IPS-18c (cell line): Measurements from ENCODE around the gene WASL.

Experiments used
- H3K4me3 ChIP-seq: 2 replicates; pipeline ENCODE4 v1.7.0; 2013; ENCODE audit warnings: low read depth, mild to moderate bottlenecking, low read length, moderate library complexity; ENCODE audit not compliant: insufficient read depth
- H3K9me3 ChIP-seq: one replicate; pipeline ENCODE4 v1.6.1; 2013; ENCODE audit warnings: mild to moderate bottlenecking, low read length, moderate library complexity; ENCODE audit not compliant: control insufficient read depth, insufficient read depth

The WASL gene

DNA sequence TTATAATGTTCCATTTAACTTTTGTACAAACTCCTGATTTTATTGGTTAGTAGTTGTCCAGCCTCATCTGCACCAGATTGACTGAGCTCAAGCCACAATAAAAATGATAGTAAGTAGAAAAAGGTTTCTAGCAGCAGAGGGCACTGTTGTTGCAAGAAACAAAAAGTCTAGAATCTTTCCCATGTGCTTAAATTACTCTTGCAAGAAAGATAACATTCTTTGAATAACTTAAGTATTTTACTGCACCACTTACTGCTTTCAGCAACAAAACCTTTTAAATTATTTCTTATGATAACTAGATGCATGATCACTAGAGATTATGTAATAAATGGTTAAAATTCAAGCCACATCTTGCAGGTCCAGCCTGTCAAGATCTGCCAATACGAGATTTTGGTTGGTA lies 66.1 kb downstream of the WASL start:
- H3K9me3 ChIP-seq, result no peaks in the 10 kb centered on the region
- no peak overlapping the region for H3K4me3 ChIP-seq

GRCh38 chr7:123681561-123681960 lies 67.2 kb downstream of the WASL start:
- Histone ChIP-seq H3K4me3 (no peak overlapping the region), H3K9me3 (no peaks in the 10 kb centered on the region)

DNA sequence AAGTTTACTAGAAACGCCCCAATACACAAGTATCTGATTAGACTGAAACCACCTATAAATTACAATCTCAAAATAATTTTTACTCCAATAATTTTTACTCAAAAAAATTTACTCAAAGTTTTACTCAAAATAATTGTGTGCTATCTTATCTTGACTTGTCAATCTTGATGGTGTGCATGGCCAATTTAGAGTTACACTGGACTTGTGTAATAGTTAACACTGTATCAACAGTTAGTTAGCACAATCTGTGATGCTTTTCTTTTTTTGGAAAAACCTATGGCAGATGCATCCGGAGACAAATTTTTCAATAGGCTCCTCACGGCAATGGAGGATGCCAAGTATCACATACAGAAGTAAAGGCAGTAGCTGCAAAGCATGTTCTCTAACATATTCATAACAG lies 68.2 kb downstream of the WASL start:
- no peaks in the 10 kb centered on the region for H3K9me3 ChIP-seq
- H3K4me3 ChIP-seq, result no peak overlapping the region

GRCh38 chr7:123679614-123680013 lies 69.2 kb downstream of the WASL start:
- H3K4me3 ChIP-seq, result no peak overlapping the region
- H3K9me3 ChIP-seq, result no peaks in the 10 kb centered on the region

GRCh38 chr7:123677061-123677715 lies 71.6 kb downstream of the WASL start:
- H3K4me3 ChIP-seq, result no peak overlapping the region
- H3K9me3 ChIP-seq, result no peaks in the 10 kb centered on the region

- no peak overlapping the region for H3K4me3 ChIP-seq
These were observed 73.7 kb downstream of the WASL start for GRCh38 chr7:123675181-123675473.

GRCh38 chr7:123674399-123675180 lies 74.2 kb downstream of the WASL start:
- H3K4me3 ChIP-seq, result no peak overlapping the region
- H3K9me3 ChIP-seq, result no peaks in the 10 kb centered on the region

More at GRCh38 chr7:123675181-123675473, 73.7 kb downstream of the WASL start:
- no peaks in the 10 kb centered on the region for H3K9me3 ChIP-seq

DNA sequence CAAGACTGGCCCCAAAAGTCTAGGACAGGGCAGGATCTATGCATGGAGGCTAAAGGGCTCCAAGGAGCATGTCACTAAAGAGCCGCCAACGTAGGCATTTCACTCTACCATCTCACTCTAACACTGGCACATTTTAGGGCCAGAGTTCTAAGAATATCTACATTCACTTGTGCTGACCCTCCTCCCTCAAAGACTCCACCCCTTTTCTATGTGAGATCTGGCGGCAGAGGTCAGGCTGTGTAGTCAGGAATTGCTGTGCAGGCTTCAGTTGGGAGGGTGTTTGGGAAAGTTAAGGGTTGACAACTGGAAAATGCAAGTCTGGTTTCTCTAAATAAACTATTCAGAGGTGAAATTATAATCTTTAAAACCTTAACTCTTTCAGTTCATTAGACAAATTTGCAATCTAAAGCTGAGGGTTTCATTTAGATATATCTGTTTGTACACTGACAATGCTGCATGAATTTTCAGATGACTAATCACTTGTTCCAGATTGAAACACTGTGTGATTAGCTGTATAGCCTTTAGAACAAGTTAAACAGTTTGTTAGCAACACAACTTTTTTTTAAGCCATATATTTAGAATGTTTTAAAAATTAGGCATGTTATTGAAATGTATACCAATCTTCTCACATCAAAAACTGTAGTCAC lies 74.9 kb downstream of the WASL start:
- Histone ChIP-seq H3K4me3 (no peak overlapping the region), H3K9me3 (no peaks in the 10 kb centered on the region)

GRCh38 chr7:123673137-123673732 lies 75.6 kb downstream of the WASL start:
- Histone ChIP-seq H3K4me3 (no peak overlapping the region), H3K9me3 (no peaks in the 10 kb centered on the region)

GRCh38 chr7:123669485-123669884 lies 79.3 kb downstream of the WASL start:
- Histone ChIP-seq H3K9me3 (no peaks in the 10 kb centered on the region), H3K4me3 (no peak overlapping the region)

GRCh38 chr7:123666492-123666891 lies 82.3 kb downstream of the WASL start:
- H3K9me3 ChIP-seq, result no peaks in the 10 kb centered on the region

GRCh38 chr7:123665896-123666295 lies 82.9 kb downstream of the WASL start:
- no peaks in the 10 kb centered on the region for H3K9me3 ChIP-seq
- no peak overlapping the region for H3K4me3 ChIP-seq

More at GRCh38 chr7:123666492-123666891, 82.3 kb downstream of the WASL start:
- no peak overlapping the region for H3K4me3 ChIP-seq

DNA sequence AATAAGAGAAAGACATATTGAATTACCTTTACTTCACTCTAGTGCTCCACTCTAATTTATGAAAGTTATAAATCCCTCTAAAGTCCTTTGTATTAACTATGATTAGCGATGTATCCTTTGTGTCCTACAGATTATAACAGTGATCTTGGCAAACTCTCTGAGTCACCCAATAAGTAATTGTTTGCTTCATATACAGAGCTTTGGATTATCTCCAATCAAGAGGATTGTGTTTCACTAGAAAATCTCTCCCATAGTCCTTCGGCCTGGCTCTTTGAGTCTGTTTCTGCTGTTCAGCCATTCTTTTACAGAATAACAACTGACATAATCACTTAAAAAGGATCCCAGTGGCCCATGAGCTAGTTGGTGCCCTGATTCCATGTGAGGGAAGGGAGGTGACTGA lies 83.6 kb downstream of the WASL start:
- no peaks in the 10 kb centered on the region for H3K9me3 ChIP-seq

GRCh38 chr7:123663200-123663599 lies 85.6 kb downstream of the WASL start:
- H3K9me3 ChIP-seq, result no peaks in the 10 kb centered on the region
- H3K4me3 ChIP-seq, result no peak overlapping the region

More for the DNA sequence above, 83.6 kb downstream of the WASL start:
- H3K4me3 ChIP-seq, result no peak overlapping the region

- H3K9me3 ChIP-seq, result no peaks in the 10 kb centered on the region
- no peak overlapping the region for H3K4me3 ChIP-seq
These were observed 86.0 kb downstream of the WASL start for GRCh38 chr7:123662755-123663154.

DNA sequence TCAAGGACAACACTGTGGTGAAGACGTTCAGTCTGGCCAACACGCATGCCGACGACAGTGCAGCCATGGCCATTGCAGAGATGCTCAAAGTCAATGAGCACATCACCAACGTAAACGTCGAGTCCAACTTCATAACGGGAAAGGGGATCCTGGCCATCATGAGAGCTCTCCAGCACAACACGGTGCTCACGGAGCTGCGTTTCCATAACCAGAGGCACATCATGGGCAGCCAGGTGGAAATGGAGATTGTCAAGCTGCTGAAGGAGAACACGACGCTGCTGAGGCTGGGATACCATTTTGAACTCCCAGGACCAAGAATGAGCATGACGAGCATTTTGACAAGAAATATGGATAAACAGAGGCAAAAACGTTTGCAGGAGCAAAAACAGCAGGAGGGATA lies 86.5 kb downstream of the WASL start:
- Histone ChIP-seq H3K9me3 (no peaks in the 10 kb centered on the region), H3K4me3 (no peak overlapping the region)

GRCh38 chr7:123661765-123662164 lies 87.0 kb downstream of the WASL start:
- no peak overlapping the region for H3K4me3 ChIP-seq
- H3K9me3 ChIP-seq, result no peaks in the 10 kb centered on the region
